H1 (cell line): ENCODE data around the gene RBM26. TPM values are rescaled to one million over a fixed set of nuclear protein-coding genes. Genes with fewer than 3 reads are reported as not detected.

Source experiments
- CTCF ChIA-PET: fragments of 300-600 bp; sonication (Branson Sonifier 250); formaldehyde crosslinking; loops from one replicate; lab custom pipeline; 2021; ENCODE audit not compliant: partially characterized antibody; lab: Charles Lee
- POLR2A ChIA-PET: fragments of 300-600 bp; sonication (Branson Sonifier 250); formaldehyde crosslinking; loops from one replicate; lab custom pipeline; 2021; ENCODE audit warnings: inconsistent platforms; ENCODE audit not compliant: partially characterized antibody; lab: Charles Lee
- DNase-seq, 2 experiments: peaks; one replicate each; pipeline versions ENCODE4 v3.0.0 to v3.0.0-alpha.2; 2010 to 2022; ENCODE audit warnings: low spot score in 2 of 2, low read depth in 1 of 2, mixed read lengths in 1 of 2
- FAIRE-seq: peaks from 2 replicates; lab custom pipeline; 2011; peaks lifted over from hg19 to GRCh38; lab: Jason Lieb, UNC
- H2AFZ ChIP-seq: 2 replicates; pipeline ENCODE4 v1.8.1; 2012; ENCODE audit warnings: low read length, inconsistent platforms
- H2AK5ac ChIP-seq: 2 replicates; pipeline ENCODE4 v1.6.1; 2013; ENCODE audit warnings: low read depth, low read length
- H2BK120ac ChIP-seq: replicated peaks from 2 replicates; pipeline ENCODE3; 2013; ENCODE audit warnings: low read depth, low read length, inconsistent platforms
- H2BK12ac ChIP-seq: 2 replicates; pipeline ENCODE4 v1.6.1; 2013; ENCODE audit warnings: low read depth, low read length
- H2BK15ac ChIP-seq: 2 replicates; pipeline ENCODE4 v1.6.1; 2013; ENCODE audit warnings: low read length
- H2BK20ac ChIP-seq: 2 replicates; pipeline ENCODE4 v1.6.1; 2013; ENCODE audit warnings: low read length
- H2BK5ac ChIP-seq: 2 replicates; pipeline ENCODE4 v1.6.1; 2013; ENCODE audit warnings: low read depth, low read length
- H3K14ac ChIP-seq: 2 replicates; pipeline ENCODE4 v1.6.1; 2013; ENCODE audit warnings: inconsistent platforms; ENCODE audit not compliant: insufficient read length
- H3K18ac ChIP-seq: 2 replicates; pipeline ENCODE4 v1.6.1; 2013; ENCODE audit warnings: low read length; ENCODE audit errors: extremely low read depth
- H3K23ac ChIP-seq: 2 replicates; pipeline ENCODE4 v1.6.1; 2013; ENCODE audit warnings: inconsistent platforms; ENCODE audit not compliant: insufficient read length
- H3K23me2 ChIP-seq: 2 replicates; pipeline ENCODE4 v1.6.1; 2013; ENCODE audit warnings: low read depth, low read length
- H3K27ac ChIP-seq: 2 replicates; pipeline ENCODE4 v1.6.1; 2011; ENCODE audit warnings: low read depth, low read length, inconsistent platforms
- H3K27me3 ChIP-seq, 4 experiments: replicated peaks in 1 of 4; 1 replicate in 1 of 4; 2 replicates in 3 of 4; pipeline versions ENCODE4 v1.6.1 to v1.8.1; 2011 to 2013; ENCODE audit warnings: low read length in 3 of 4, mild to moderate bottlenecking in 3 of 4, inconsistent platforms in 2 of 4, mixed read lengths in 2 of 4, moderate library complexity in 1 of 4; ENCODE audit not compliant: control insufficient read depth in 3 of 4, insufficient read depth in 3 of 4; ENCODE audit errors: extremely low read depth in 1 of 4
- H3K36me3 ChIP-seq, 4 experiments: 2 replicates each; pipeline versions ENCODE4 v1.6.1 to v1.8.1; 2011 to 2013; ENCODE audit warnings: mild to moderate bottlenecking in 4 of 4, low read length in 3 of 4, moderate library complexity in 2 of 4, control low read depth in 1 of 4, inconsistent platforms in 1 of 4; ENCODE audit not compliant: insufficient read depth in 4 of 4, control insufficient read depth in 2 of 4
- H3K4ac ChIP-seq: replicated peaks from 2 replicates; pipeline ENCODE3; 2013; ENCODE audit warnings: low read length, low read depth, mixed read lengths, inconsistent platforms; ENCODE audit not compliant: insufficient read length
- H3K4me1 ChIP-seq, 4 experiments: replicated peaks in 1 of 4; 1 replicate in 1 of 4; 2 replicates in 3 of 4; pipeline versions ENCODE4 v1.6.1 to v1.8.1; 2011 to 2013; ENCODE audit warnings: low read length in 3 of 4, inconsistent platforms in 2 of 4, mixed read lengths in 1 of 4; ENCODE audit not compliant: insufficient read depth in 4 of 4, control insufficient read depth in 3 of 4
- H3K4me2 ChIP-seq, 2 experiments: 2 replicates each; pipeline versions ENCODE4 v1.6.1 to v1.8.1; 2011 to 2013; ENCODE audit warnings: low read depth in 2 of 2, low read length in 2 of 2, control low read depth in 1 of 2, inconsistent platforms in 1 of 2, mild to moderate bottlenecking in 1 of 2; ENCODE audit not compliant: insufficient read depth in 1 of 2
- H3K4me3 ChIP-seq, 4 experiments: fragments of 200-600, 300-600 bp in 1 of 4; sonication (generic), shearing (Covaris generic), sonication (Bioruptor Twin) in 1 of 4; 2 replicates each; pipeline versions ENCODE4 v1.5.1 to v1.8.1; 2011 to 2016; ENCODE audit warnings: low read length in 4 of 4, low read depth in 3 of 4, control low read depth in 2 of 4, inconsistent platforms in 2 of 4, mild to moderate bottlenecking in 2 of 4, mixed read lengths in 1 of 4, moderate library complexity in 1 of 4; ENCODE audit not compliant: insufficient read depth in 2 of 4; ENCODE audit errors: extremely low read depth in 1 of 4
- H3K56ac ChIP-seq: replicated peaks from 2 replicates; pipeline ENCODE3; 2013; ENCODE audit warnings: low read depth, mild to moderate bottlenecking, mixed read lengths, low read length, inconsistent platforms; ENCODE audit not compliant: insufficient read length
- H3K79me1 ChIP-seq: 2 replicates; pipeline ENCODE4 v1.6.1; 2013; ENCODE audit warnings: low read depth, low read length, control low read depth
- H3K79me2 ChIP-seq, 2 experiments: 2 replicates each; pipeline versions ENCODE4 v1.6.1 to v1.8.1; 2012 to 2013; ENCODE audit warnings: low read length in 2 of 2, mild to moderate bottlenecking in 2 of 2, inconsistent platforms in 1 of 2; ENCODE audit not compliant: insufficient read depth in 2 of 2, control insufficient read depth in 1 of 2
- H3K9ac ChIP-seq, 4 experiments: replicated peaks in 1 of 4; 1 replicate in 1 of 4; 2 replicates in 3 of 4; pipeline versions ENCODE4 v1.6.1 to v1.8.1; 2011 to 2013; ENCODE audit warnings: low read depth in 3 of 4, low read length in 3 of 4, control low read depth in 2 of 4, mild to moderate bottlenecking in 2 of 4, moderate library complexity in 2 of 4, inconsistent platforms in 1 of 4; ENCODE audit errors: extremely low read depth in 1 of 4
- H3K9me3 ChIP-seq, 2 experiments: 2 replicates each; pipeline versions ENCODE4 v1.6.1 to v1.8.1; 2012 to 2013; ENCODE audit warnings: mild to moderate bottlenecking in 2 of 2, moderate library complexity in 2 of 2, control low read depth in 1 of 2, inconsistent platforms in 1 of 2, low read depth in 1 of 2, low read length in 1 of 2, mixed read lengths in 1 of 2; ENCODE audit not compliant: insufficient read depth in 2 of 2
- H4K20me1 ChIP-seq, 2 experiments: replicated peaks in 1 of 2; 2 replicates each; pipeline versions ENCODE3 to v1.8.1; 2011 to 2013; ENCODE audit warnings: inconsistent platforms in 2 of 2, low read length in 2 of 2, mild to moderate bottlenecking in 1 of 2; ENCODE audit not compliant: insufficient read depth in 2 of 2, control insufficient read depth in 1 of 2
- H4K5ac ChIP-seq: 2 replicates; pipeline ENCODE4 v1.6.1; 2013; ENCODE audit warnings: low read length, low read depth, mixed read lengths, inconsistent platforms; ENCODE audit not compliant: insufficient read length
- H4K8ac ChIP-seq: 2 replicates; pipeline ENCODE4 v1.8.0; 2013; ENCODE audit warnings: mild to moderate bottlenecking, moderate library complexity, low read length, inconsistent platforms; ENCODE audit not compliant: insufficient read depth; ENCODE audit errors: extremely low read depth
- H4K91ac ChIP-seq: replicated peaks from 2 replicates; pipeline ENCODE3; 2013; ENCODE audit warnings: low read length, mixed read lengths, inconsistent platforms; ENCODE audit not compliant: insufficient read length
- BRCA1 ChIP-seq: IDR thresholded peaks from 2 replicates; pipeline ENCODE4 v1.6.1; 2012; ENCODE audit warnings: low read depth, low read length, improper control_type of control experiment
- CEBPB ChIP-seq: IDR thresholded peaks from 2 replicates; pipeline ENCODE4 v1.6.1; 2012; ENCODE audit warnings: low read depth, low read length
- CHD2 ChIP-seq: IDR thresholded peaks from 2 replicates; pipeline ENCODE4 v1.6.1; 2012; ENCODE audit warnings: low read length, improper control_type of control experiment
- CREB1 ChIP-seq: IDR thresholded peaks from 2 replicates; pipeline ENCODE4 v1.6.1; 2012; ENCODE audit warnings: inconsistent platforms
- CTBP2 ChIP-seq: IDR thresholded peaks from 2 replicates; pipeline ENCODE4 v1.7.0; 2011; ENCODE audit warnings: borderline replicate concordance, mild to moderate bottlenecking, moderate library complexity, mixed read lengths, low read length; ENCODE audit not compliant: insufficient read depth, insufficient read length
- HDAC2 ChIP-seq, 2 experiments: fragments of 300-600 bp in 1 of 2; sonication (generic) in 1 of 2; IDR thresholded peaks; 2 replicates each; pipeline ENCODE4 v1.6.1; 2011 to 2012; ENCODE audit warnings: low read depth in 2 of 2, low read length in 2 of 2, mild to moderate bottlenecking in 2 of 2, moderate library complexity in 2 of 2, borderline replicate concordance in 1 of 2, inconsistent platforms in 1 of 2
- NRF1 ChIP-seq: IDR thresholded peaks from 2 replicates; pipeline ENCODE4 v1.6.1; 2011; ENCODE audit warnings: mild to moderate bottlenecking, low read depth, low read length, improper control_type of control experiment
- RAD21 ChIP-seq, 2 experiments: IDR thresholded peaks in 1 of 2; conservative IDR thresholded peaks in 1 of 2; 2 replicates each; pipeline ENCODE4 v1.6.1; 2011; ENCODE audit warnings: low read depth in 2 of 2, low read length in 2 of 2, improper control_type of control experiment in 1 of 2, inconsistent platforms in 1 of 2, mild to moderate bottlenecking in 1 of 2, moderate library complexity in 1 of 2
- RNF2 ChIP-seq: fragments of 200-900, 300-1000 bp; sonication (generic); IDR thresholded peaks from 2 replicates; pipeline ENCODE4 v1.7.1; 2016; ENCODE audit warnings: borderline replicate concordance, low read depth, mild to moderate bottlenecking, antibody characterized with exemption, low read length; ENCODE audit not compliant: poor library complexity, severe bottlenecking; ENCODE audit errors: missing control alignments
- SRF ChIP-seq: IDR thresholded peaks from 2 replicates; pipeline ENCODE4 v1.6.1; 2011; ENCODE audit warnings: mild to moderate bottlenecking, low read depth, low read length, moderate library complexity
- WGBS, 2 experiments: shearing (Covaris generic) in 1 of 2; methylation state at CpG; one replicate each; pipeline versions ENCODE4 v1.1.6 to v1.1.7; 2013 to 2015; ENCODE audit warnings: low lambda C conversion rate in 2 of 2, mixed read lengths in 2 of 2, inconsistent platforms in 1 of 2, low coverage in 1 of 2, missing lambda C conversion rate in 1 of 2; ENCODE audit not compliant: insufficient replicate concordance in 2 of 2, insufficient coverage in 1 of 2, insufficient read length in 1 of 2; ENCODE audit errors: extremely low coverage in 1 of 2, missing lambda C conversion rate in 1 of 2; 5-methylcytosine and 5-hydroxymethylcytosine counted together
- polyA plus RNA-seq, 7 experiments: library from polyadenylated mRNA; depleted of rRNA in 3 of 7; stranded (reverse) in 5 of 7; unstranded in 2 of 7; fragments of >200 nt in 5 of 7; fragments of 200-250 nt in 2 of 7; gene quantifications; 1 replicate in 5 of 7; 2 replicates in 1 of 7; 4 replicates in 1 of 7; pipeline versions ENCODE4 v1.2.1 to v1.2.3, GENCODE V29; 2011 to 2013; ENCODE audit warnings: missing spikeins in 2 of 7, mixed read lengths in 2 of 7
- total RNA-seq: library from RNA; stranded (reverse); fragmentation: NEBNext Ultra II Directional; extraction: Animal tissue kit (Norgen Biotek cat#: 25700); gene quantifications from 2 replicates; pipeline ENCODE4 v1.2.1, GENCODE V29; 2021
- TF ChIP-seq, protein P1 (sequence below): IDR thresholded peaks from 2 replicates; pipeline ENCODE4 v1.6.1; 2012; ENCODE audit warnings: inconsistent platforms
- TF ChIP-seq, protein P2 (sequence below): IDR thresholded peaks from 2 replicates; pipeline ENCODE4 v1.6.1; 2011; ENCODE audit warnings: low read length, improper control_type of control experiment

Gene RBM26
- total and polyA plus RNA-seq, 2 of the 8 experiments (the other 6 are each of a cell fraction or from before 2014, with no cell fraction given): 20.3 to 65.5 TPM

DNA sequence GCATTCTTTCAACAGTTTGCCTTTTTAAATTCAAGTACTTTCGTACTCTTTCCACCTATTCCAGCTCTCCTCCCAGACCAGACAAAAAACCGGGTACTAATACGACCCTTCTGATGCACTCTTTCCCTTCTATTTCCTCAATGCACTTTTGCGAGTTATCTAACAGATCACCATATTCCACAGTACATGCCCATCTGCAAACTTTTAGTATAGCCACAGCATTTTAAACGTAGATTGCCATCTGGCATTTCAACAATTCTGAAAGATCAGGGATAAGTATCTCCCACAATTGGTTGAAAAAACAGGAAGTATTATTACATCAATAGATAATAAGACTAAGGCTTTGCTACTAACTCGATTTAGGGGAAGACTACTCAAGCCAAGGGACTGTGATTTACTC is 31.5 kb downstream of the RBM26 start:
- no peak overlapping the region for H3K4ac ChIP-seq
- H2BK12ac ChIP-seq: no peak overlapping the region
- H4K5ac ChIP-seq: no peak overlapping the region
- H3K14ac ChIP-seq: no peak overlapping the region
- WGBS, 2 experiments: 94% methylated on average over 6 of the region's 6 CpGs; no CpG with 5 or more reads in 1 of the 2 experiments
- no peak overlapping the region for H3K9ac ChIP-seq
- H3K4me1 ChIP-seq: no peaks in the 10 kb centered on the region
- no peak overlapping the region for H2AK5ac ChIP-seq
- H3K79me1 ChIP-seq: no peaks in the 10 kb centered on the region
- peaks cover 7 to 62% (median 30%) of the 10 kb centered on the region in 4 experiments for H3K36me3 ChIP-seq
- H3K79me2 ChIP-seq: peaks cover 0 to 9% of the 10 kb centered on the region in 2 experiments; a peak in 2 of 4 replicates
- no peak overlapping the region for H2BK5ac ChIP-seq
- no peak overlapping the region for H3K23ac ChIP-seq
- H3K27ac ChIP-seq: no peak overlapping the region
- no peaks in the 10 kb centered on the region for H4K20me1 ChIP-seq
- no peak overlapping the region for H3K4me3 ChIP-seq
- H3K27me3 ChIP-seq: no peaks in the 10 kb centered on the region
- H2BK120ac ChIP-seq: no peak overlapping the region
- CTCF ChIA-PET: interaction anchor here (1.5 kb wide), 1 partner anchor 17 kb away, joined by 7 read pairs; no protein-coding TSS in a partner anchor
- no peak overlapping the region for H4K8ac ChIP-seq
- H3K18ac ChIP-seq: no peak overlapping the region
- H3K56ac ChIP-seq: no peak overlapping the region
- FAIRE-seq (no peak), DNase-seq (no peak)
- H4K91ac ChIP-seq: no peak overlapping the region
- no peak overlapping the region for H2AFZ ChIP-seq
- no peak overlapping the region for H2BK15ac ChIP-seq
- H3K23me2 ChIP-seq: no peaks in the 10 kb centered on the region
- H3K9me3 ChIP-seq: no peaks in the 10 kb centered on the region
- H3K4me2 ChIP-seq: no peak overlapping the region
- POLR2A ChIA-PET: no interaction called here
- no peak overlapping the region for H2BK20ac ChIP-seq
- TF ChIP-seq CEBPB: no peak
- TF ChIP-seq, protein P1, sequence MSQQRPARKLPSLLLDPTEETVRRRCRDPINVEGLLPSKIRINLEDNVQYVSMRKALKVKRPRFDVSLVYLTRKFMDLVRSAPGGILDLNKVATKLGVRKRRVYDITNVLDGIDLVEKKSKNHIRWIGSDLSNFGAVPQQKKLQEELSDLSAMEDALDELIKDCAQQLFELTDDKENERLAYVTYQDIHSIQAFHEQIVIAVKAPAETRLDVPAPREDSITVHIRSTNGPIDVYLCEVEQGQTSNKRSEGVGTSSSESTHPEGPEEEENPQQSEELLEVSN: no peak
- no peak for TF ChIP-seq NRF1
- no peak for TF ChIP-seq CREB1
- no peak for TF ChIP-seq HDAC2 (IDR thresholded peaks at IDR 0.05; ENCODE audit: borderline replicate concordance in 1 of 2, low read depth in 2 of 2, low read length in 2 of 2)
- no peak for TF ChIP-seq RAD21 (IDR thresholded peaks at IDR 0.05 in 1 of 2, conservative IDR thresholded peaks at IDR 0.05 in 1 of 2; ENCODE audit: low read depth in 2 of 2, low read length in 2 of 2)
- TF ChIP-seq CHD2: no peak
- TF ChIP-seq, protein P2, sequence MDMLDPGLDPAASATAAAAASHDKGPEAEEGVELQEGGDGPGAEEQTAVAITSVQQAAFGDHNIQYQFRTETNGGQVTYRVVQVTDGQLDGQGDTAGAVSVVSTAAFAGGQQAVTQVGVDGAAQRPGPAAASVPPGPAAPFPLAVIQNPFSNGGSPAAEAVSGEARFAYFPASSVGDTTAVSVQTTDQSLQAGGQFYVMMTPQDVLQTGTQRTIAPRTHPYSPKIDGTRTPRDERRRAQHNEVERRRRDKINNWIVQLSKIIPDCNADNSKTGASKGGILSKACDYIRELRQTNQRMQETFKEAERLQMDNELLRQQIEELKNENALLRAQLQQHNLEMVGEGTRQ: no peak
- no peak for TF ChIP-seq CTBP2
- no peak for TF ChIP-seq RNF2
- no peak for TF ChIP-seq SRF
- TF ChIP-seq BRCA1: no peak
